Fibroblast of lung (primary cell): ENCODE data around the gene DEK.

ENCODE experiments used
- EZH2 ChIP-seq: IDR thresholded peaks from 2 replicates; pipeline ENCODE4 v1.5.1; 2012; ENCODE audit warnings: low read length, control low read depth, mild to moderate bottlenecking; ENCODE audit errors: missing control alignments
- TF ChIP-seq, protein P1 (sequence below), 2 donors: IDR thresholded peaks in 1 of 2; conservative IDR thresholded peaks in 1 of 2; 1 replicate in 1 of 2; 2 replicates in 1 of 2; pipeline ENCODE4 v1.5.1; 2011 to 2012; ENCODE audit warnings: low read length in 2 of 2, control low read depth in 1 of 2, inconsistent platforms in 1 of 2, low read depth in 1 of 2, mild to moderate bottlenecking in 1 of 2

DNA sequence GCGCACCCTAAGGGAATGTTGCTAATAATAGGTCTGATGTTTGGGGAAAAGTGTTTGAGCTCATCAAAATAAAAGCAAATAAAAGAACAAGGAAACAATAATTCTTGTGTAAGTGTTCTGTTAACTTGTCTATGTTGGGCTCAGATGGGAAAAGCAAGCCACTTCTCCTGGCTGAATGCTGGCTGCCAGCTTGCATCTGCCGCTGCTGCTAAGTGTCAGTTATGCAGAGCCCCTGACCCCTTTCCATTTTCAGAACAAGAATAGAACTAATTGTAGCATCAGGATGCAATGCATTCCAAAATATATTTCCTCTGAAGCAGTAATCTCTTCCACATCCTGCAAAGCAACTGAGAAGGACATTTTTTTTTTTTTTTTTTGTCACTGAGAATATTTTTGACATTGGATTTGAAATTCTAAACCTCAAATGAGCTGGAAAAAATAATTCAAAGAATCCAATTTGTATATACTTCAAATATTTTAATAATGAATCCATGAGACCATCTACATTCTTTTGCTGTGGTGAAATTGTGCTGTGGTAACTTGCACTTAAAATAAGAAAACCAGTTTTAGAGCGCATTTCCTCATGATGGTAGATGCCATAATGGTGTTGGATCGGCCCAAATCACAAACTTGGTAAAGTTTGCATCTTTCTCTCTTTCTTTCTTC, 43.9 kb upstream of the DEK start:
- TF ChIP-seq, protein P1, sequence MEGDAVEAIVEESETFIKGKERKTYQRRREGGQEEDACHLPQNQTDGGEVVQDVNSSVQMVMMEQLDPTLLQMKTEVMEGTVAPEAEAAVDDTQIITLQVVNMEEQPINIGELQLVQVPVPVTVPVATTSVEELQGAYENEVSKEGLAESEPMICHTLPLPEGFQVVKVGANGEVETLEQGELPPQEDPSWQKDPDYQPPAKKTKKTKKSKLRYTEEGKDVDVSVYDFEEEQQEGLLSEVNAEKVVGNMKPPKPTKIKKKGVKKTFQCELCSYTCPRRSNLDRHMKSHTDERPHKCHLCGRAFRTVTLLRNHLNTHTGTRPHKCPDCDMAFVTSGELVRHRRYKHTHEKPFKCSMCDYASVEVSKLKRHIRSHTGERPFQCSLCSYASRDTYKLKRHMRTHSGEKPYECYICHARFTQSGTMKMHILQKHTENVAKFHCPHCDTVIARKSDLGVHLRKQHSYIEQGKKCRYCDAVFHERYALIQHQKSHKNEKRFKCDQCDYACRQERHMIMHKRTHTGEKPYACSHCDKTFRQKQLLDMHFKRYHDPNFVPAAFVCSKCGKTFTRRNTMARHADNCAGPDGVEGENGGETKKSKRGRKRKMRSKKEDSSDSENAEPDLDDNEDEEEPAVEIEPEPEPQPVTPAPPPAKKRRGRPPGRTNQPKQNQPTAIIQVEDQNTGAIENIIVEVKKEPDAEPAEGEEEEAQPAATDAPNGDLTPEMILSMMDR (conservative IDR thresholded peaks at IDR 0.05 in 1 of 2, IDR thresholded peaks at IDR 0.05 in 1 of 2; ENCODE audit: low read depth in 1 of 2, low read length in 2 of 2) = no peak
- no peak for TF ChIP-seq EZH2
